Activated CD8-positive, alpha-beta T cell treated with anti-CD3 and anti-CD28 coated beads for 36 hours (primary cell): Measurements from ENCODE around the gene VWA3A. TPM values are rescaled to one million over a fixed set of nuclear protein-coding genes. Genes with fewer than 3 reads are reported as not detected.

Experiments used
- ATAC-seq: fragments of 200-7000 bp; cut with Tn5 transposase; one replicate; pipeline ENCODE4 v1.10.0; 2021; ENCODE audit warnings: mild to moderate bottlenecking, moderate library complexity
- CTCF ChIA-PET: fragments of 350-600 bp; sonication (Branson Sonifier 250); formaldehyde crosslinking; loops from one replicate; lab custom pipeline; 2021; ENCODE audit warnings: antibody characterized with exemption; lab: Charles Lee
- POLR2A ChIA-PET: fragments of 350-600 bp; sonication (Branson Sonifier 250); formaldehyde crosslinking; loops from one replicate; lab custom pipeline; 2021; ENCODE audit warnings: antibody characterized with exemption; lab: Charles Lee
- DNase-seq: peaks from one replicate; pipeline ENCODE4 v3.0.0-alpha.2; 2020
- H3K27ac Mint-ChIP-seq: one replicate; pipeline ENCODE4 v1.8.0; 2021; ENCODE audit warnings: mild to moderate bottlenecking, mixed read lengths
- H3K27me3 Mint-ChIP-seq: one replicate; pipeline ENCODE4 v1.8.0; 2021; ENCODE audit warnings: mixed read lengths
- H3K36me3 Mint-ChIP-seq: one replicate; pipeline ENCODE4 v1.8.0; 2021; ENCODE audit warnings: low read depth, mixed read lengths
- H3K4me1 Mint-ChIP-seq: one replicate; pipeline ENCODE4 v1.8.0; 2021; ENCODE audit warnings: low read depth, mixed read lengths
- H3K4me3 Mint-ChIP-seq: one replicate; pipeline ENCODE4 v1.8.0; 2021; ENCODE audit warnings: mild to moderate bottlenecking, moderate library complexity, mixed read lengths
- H3K9me3 Mint-ChIP-seq: one replicate; pipeline ENCODE4 v1.8.0; 2021; ENCODE audit warnings: mixed read lengths
- CTCF ChIP-seq: fragments of 200-600 bp; IDR thresholded peaks from one replicate; pipeline ENCODE4 v1.8.0; 2022; ENCODE audit warnings: antibody characterized with exemption, mild to moderate bottlenecking
- intact Hi-C: fragments of 100-400 bp; cut with micrococcal nuclease; formaldehyde crosslinking; loops from one replicate; pipeline ENCODE4 v1.10.0; 2022
- total RNA-seq, 2 experiments: library from RNA; stranded (reverse); gene quantifications; one replicate each; pipeline ENCODE4 v1.2.3, GENCODE V29; 2021

The VWA3A gene
- total RNA-seq, 2 experiments from 2014 or later, result not detected

GRCh38 chr16:22088642-22089041 lies 3.7 kb upstream of the VWA3A start:
- no peaks in the 10 kb centered on the region for H3K4me1 Mint-ChIP-seq
- no peaks in the 10 kb centered on the region for H3K36me3 Mint-ChIP-seq
- TF ChIP-seq CTCF, result no peak
- intact Hi-C loops, result no loop called here
- ATAC-seq, result no peak
- H3K9me3 Mint-ChIP-seq, result no peaks in the 10 kb centered on the region
- ChIA-PET CTCF (interaction anchor here (1.0 to 5.5 kb wide), 3 partner anchors 10 to 86 kb away, joined by 5 to 44 read pairs (median 22); no protein-coding TSS in a partner anchor), POLR2A (no interaction called here)
- H3K27ac Mint-ChIP-seq, result no peak overlapping the region
- no peaks in the 10 kb centered on the region for H3K27me3 Mint-ChIP-seq
- H3K4me3 Mint-ChIP-seq, result no peak overlapping the region
- DNase-seq, result no peak

- ChIA-PET CTCF (interaction anchor here (0.8 to 5.5 kb wide), 8 partner anchors 10 to 100 kb away, joined by 3 to 44 read pairs (median 3); no protein-coding TSS in a partner anchor), POLR2A (no interaction called here)
- DNase-seq (no peak), ATAC-seq (no peak)
- H3K9me3 Mint-ChIP-seq, result no peaks in the 10 kb centered on the region
- no peak overlapping the region for H3K27ac Mint-ChIP-seq
- intact Hi-C loops, result no loop called here
- H3K27me3 Mint-ChIP-seq, result peaks cover under 1% of the 10 kb centered on the region
- H3K36me3 Mint-ChIP-seq, result no peaks in the 10 kb centered on the region
- TF ChIP-seq CTCF, result no peak
- H3K4me3 Mint-ChIP-seq, result no peak overlapping the region
- no peaks in the 10 kb centered on the region for H3K4me1 Mint-ChIP-seq
Observed at GRCh38 chr16:22089910-22090309, 2.4 kb upstream of the VWA3A start.

GRCh38 chr16:22091721-22092120 lies 620 bp upstream of the VWA3A start:
- intact Hi-C loops, result no loop called here
- no peak for TF ChIP-seq CTCF
- CTCF ChIA-PET, result interaction anchor here (1.4 to 5.5 kb wide), 2 partner anchors 14 to 87 kb away, joined by 3 to 44 read pairs; no protein-coding TSS in a partner anchor
- Mint-ChIP-seq H3K4me3 (no peak overlapping the region), H3K9me3 (no peaks in the 10 kb centered on the region), H3K4me1 (no peaks in the 10 kb centered on the region), H3K36me3 (no peaks in the 10 kb centered on the region), H3K27me3 (peaks cover 6% of the 10 kb centered on the region), H3K27ac (no peak overlapping the region)
- POLR2A ChIA-PET, result interaction anchor here (0.7 kb wide), 1 partner anchor 51 kb away, joined by 3 read pairs; no protein-coding TSS in a partner anchor
- ATAC-seq (no peak), DNase-seq (no peak)

- POLR2A ChIA-PET, result no interaction called here
- Mint-ChIP-seq H3K4me3 (no peak overlapping the region), H3K27me3 (peaks cover 11% of the 10 kb centered on the region), H3K27ac (no peak overlapping the region), H3K4me1 (no peaks in the 10 kb centered on the region), H3K9me3 (no peaks in the 10 kb centered on the region), H3K36me3 (no peaks in the 10 kb centered on the region)
- ATAC-seq (no peak), DNase-seq (no peak)
- intact Hi-C loops, result no loop called here
- CTCF ChIA-PET, result interaction anchor here (1.3 to 5.5 kb wide), 3 partner anchors 8 to 15 kb away, joined by 3 to 44 read pairs (median 13); no protein-coding TSS in a partner anchor
- no peak for TF ChIP-seq CTCF
Observed at GRCh38 chr16:22093331-22093730, 990 bp downstream of the VWA3A start.

- DNase-seq (no peak), ATAC-seq (no peak)
- H3K9me3 Mint-ChIP-seq, result no peaks in the 10 kb centered on the region
- peaks cover 13% of the 10 kb centered on the region for H3K27me3 Mint-ChIP-seq
- no peaks in the 10 kb centered on the region for H3K4me1 Mint-ChIP-seq
- no peak overlapping the region for H3K4me3 Mint-ChIP-seq
- TF ChIP-seq CTCF, result no peak
- H3K27ac Mint-ChIP-seq, result no peak overlapping the region
- H3K36me3 Mint-ChIP-seq, result no peaks in the 10 kb centered on the region
- intact Hi-C loops, result no loop called here
- POLR2A ChIA-PET, result no interaction called here
- CTCF ChIA-PET, result interaction anchor here (3.0 kb wide), 1 partner anchor 16 kb away, joined by 13 read pairs; no protein-coding TSS in a partner anchor
Observed at GRCh38 chr16:22093996-22094395, 1.7 kb downstream of the VWA3A start.
